Rectal smooth muscle tissue (tissue), 1 donor: ENCODE results near the gene CTDSP2.

Source experiments
- H3K27ac ChIP-seq: one replicate; pipeline ENCODE4 v1.7.0; 2013; ENCODE audit warnings: low read depth, low read length, inconsistent platforms
- H3K27me3 ChIP-seq: one replicate; pipeline ENCODE4 v1.7.0; 2013; ENCODE audit warnings: low read length; ENCODE audit not compliant: control insufficient read depth, insufficient read depth
- H3K36me3 ChIP-seq: one replicate; pipeline ENCODE4 v1.7.0; 2013; ENCODE audit warnings: low read length; ENCODE audit not compliant: control insufficient read depth, insufficient read depth
- H3K4me1 ChIP-seq: one replicate; pipeline ENCODE4 v1.7.0; 2013; ENCODE audit warnings: low read length; ENCODE audit not compliant: control insufficient read depth, insufficient read depth
- H3K4me3 ChIP-seq: one replicate; pipeline ENCODE4 v1.7.0; 2013; ENCODE audit warnings: low read length
- H3K9ac ChIP-seq: one replicate; pipeline ENCODE4 v1.7.0; 2013; ENCODE audit warnings: low read length

CTDSP2 gene

GRCh38 chr12:57874166-57875108 is 27.9 kb upstream of the CTDSP2 start:
- no peaks in the 10 kb centered on the region for H3K27me3 ChIP-seq
- no peak overlapping the region for H3K27ac ChIP-seq
- H3K4me1 ChIP-seq, result peaks cover 13% of the 10 kb centered on the region
- no peaks in the 10 kb centered on the region for H3K36me3 ChIP-seq
- H3K4me3 ChIP-seq, result no peak overlapping the region
- H3K9ac ChIP-seq, result no peak overlapping the region

- H3K4me3 ChIP-seq, result no peak overlapping the region
- no peak overlapping the region for H3K9ac ChIP-seq
- peaks cover 29% of the 10 kb centered on the region for H3K4me1 ChIP-seq
- no peaks in the 10 kb centered on the region for H3K27me3 ChIP-seq
- H3K27ac ChIP-seq, result no peak overlapping the region
- H3K36me3 ChIP-seq, result no peaks in the 10 kb centered on the region
Observed at GRCh38 chr12:57872362-57872761, 25.8 kb upstream of the CTDSP2 start.

DNA sequence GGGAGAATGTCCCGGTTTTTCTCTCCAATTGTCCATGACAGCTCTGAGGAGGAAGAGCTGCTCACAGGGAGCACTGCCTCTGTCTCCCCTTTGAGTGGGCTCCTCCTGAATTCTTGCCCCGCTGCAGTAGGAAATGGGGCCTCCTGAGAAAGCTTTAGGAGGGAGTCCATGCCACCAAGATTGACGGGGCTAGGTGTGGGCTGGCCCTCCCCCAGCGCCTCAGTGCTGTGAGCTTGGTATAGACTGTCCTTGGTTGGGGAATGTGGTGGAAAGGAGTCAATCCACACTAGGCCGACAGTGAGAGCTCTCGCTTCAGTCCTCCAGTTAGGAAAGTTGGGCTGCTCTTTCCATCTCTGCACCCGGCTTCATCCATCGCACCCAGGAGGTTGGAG is 23.4 kb upstream of the CTDSP2 start:
- Histone ChIP-seq H3K27ac (peak overlapping the region; percentile 94), H3K36me3 (no peaks in the 10 kb centered on the region), H3K9ac (no peak overlapping the region), H3K27me3 (no peaks in the 10 kb centered on the region), H3K4me1 (peaks cover 32% of the 10 kb centered on the region), H3K4me3 (no peak overlapping the region)

DNA sequence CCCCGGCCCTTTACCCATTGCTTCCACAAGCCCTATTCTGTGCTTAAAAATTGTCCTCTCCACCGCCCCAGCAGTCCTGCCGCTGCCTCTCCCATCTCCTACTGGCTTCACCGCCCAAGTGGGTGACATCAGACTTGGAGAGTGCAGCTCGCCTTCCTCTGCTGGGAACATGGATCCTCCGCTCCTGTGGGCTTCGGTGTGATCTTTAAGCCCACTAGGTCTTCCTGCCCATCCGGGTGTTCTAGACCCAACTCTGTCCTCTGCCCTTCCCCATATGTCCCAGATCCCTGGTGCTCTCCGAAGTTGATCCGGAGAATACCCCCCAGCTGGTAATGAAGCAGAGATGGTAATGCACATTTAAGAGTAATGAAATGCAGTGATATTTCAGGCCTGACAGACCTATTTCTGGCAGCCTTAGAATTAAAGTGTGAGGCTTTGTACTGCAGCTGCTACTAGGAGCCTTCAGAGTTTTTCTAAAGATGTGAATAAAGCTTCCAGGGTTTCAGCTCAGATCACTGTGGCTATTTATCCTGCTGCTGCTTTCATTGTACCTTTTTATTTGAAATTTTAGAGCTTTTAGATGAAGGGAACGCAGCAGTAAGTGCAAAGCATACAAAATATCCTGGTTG is 22.9 kb upstream of the CTDSP2 start:
- peak overlapping the region; percentile 94 for H3K27ac ChIP-seq
- no peaks in the 10 kb centered on the region for H3K36me3 ChIP-seq
- no peaks in the 10 kb centered on the region for H3K27me3 ChIP-seq
- H3K9ac ChIP-seq, result no peak overlapping the region
- peak overlapping the region; percentile 37 for H3K4me3 ChIP-seq
- peaks cover 30% of the 10 kb centered on the region for H3K4me1 ChIP-seq

DNA sequence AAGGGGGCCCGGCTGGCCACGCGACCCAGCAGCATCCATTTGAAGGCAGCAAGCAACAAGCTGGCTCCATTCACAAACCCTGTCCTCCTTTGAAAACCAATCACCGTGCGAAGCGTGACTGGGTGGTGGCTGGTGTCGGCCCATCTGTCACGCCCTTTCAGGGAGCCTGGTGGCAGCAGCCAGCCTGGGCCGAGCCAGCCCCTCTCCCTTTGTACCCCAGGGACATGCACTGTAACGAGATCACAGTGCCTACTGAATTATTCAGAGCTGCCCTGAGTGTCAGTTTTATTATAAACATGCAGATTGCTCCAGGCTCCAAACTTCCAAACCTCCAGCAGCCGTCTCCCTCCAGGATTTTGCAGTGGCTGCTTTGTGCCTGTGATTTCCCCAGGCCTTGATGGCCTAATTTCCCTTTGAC is 22.3 kb upstream of the CTDSP2 start:
- Histone ChIP-seq H3K4me3 (peak overlapping the region; percentile 37), H3K9ac (no peak overlapping the region), H3K36me3 (no peaks in the 10 kb centered on the region), H3K4me1 (peaks cover 35% of the 10 kb centered on the region), H3K27ac (peak overlapping the region; percentile 94), H3K27me3 (no peaks in the 10 kb centered on the region)

DNA sequence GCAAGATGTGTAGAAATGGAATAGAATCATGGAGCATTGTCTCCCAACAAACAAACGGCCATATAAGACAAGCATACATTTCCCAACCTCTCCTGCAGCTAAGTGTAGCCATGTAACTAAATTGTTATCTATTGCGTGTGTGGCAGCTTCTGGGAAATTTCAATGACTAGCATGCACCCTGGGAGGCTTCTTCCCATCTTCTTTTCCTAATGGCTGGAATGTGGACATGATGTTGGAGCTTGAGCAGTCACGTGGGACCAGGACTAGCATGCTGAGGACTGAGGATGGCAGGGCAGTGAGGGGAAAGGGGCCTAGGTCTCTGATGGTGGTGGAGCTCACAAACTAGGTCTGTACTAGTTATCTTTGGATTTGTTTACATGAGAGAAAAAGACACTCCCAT is 21.7 kb upstream of the CTDSP2 start:
- Histone ChIP-seq H3K4me3 (no peak overlapping the region), H3K36me3 (no peaks in the 10 kb centered on the region), H3K27me3 (no peaks in the 10 kb centered on the region), H3K4me1 (peaks cover 39% of the 10 kb centered on the region), H3K27ac (peak overlapping the region; percentile 94), H3K9ac (no peak overlapping the region)

GRCh38 chr12:57866308-57867019 is 19.9 kb upstream of the CTDSP2 start:
- H3K9ac ChIP-seq, result no peak overlapping the region
- H3K4me1 ChIP-seq, result peaks cover 39% of the 10 kb centered on the region

GRCh38 chr12:57865084-57865751 is 18.7 kb upstream of the CTDSP2 start:
- H3K4me3 ChIP-seq, result peak overlapping the region; percentile 54
- peak overlapping the region; percentile 91 for H3K27ac ChIP-seq
- no peaks in the 10 kb centered on the region for H3K27me3 ChIP-seq
- no peaks in the 10 kb centered on the region for H3K36me3 ChIP-seq
- no peak overlapping the region for H3K9ac ChIP-seq
- H3K4me1 ChIP-seq, result peaks cover 38% of the 10 kb centered on the region

More at GRCh38 chr12:57866308-57867019, 19.9 kb upstream of the CTDSP2 start:
- Histone ChIP-seq H3K4me3 (no peak overlapping the region), H3K27me3 (no peaks in the 10 kb centered on the region), H3K36me3 (no peaks in the 10 kb centered on the region), H3K27ac (peak overlapping the region; percentile 34)

DNA sequence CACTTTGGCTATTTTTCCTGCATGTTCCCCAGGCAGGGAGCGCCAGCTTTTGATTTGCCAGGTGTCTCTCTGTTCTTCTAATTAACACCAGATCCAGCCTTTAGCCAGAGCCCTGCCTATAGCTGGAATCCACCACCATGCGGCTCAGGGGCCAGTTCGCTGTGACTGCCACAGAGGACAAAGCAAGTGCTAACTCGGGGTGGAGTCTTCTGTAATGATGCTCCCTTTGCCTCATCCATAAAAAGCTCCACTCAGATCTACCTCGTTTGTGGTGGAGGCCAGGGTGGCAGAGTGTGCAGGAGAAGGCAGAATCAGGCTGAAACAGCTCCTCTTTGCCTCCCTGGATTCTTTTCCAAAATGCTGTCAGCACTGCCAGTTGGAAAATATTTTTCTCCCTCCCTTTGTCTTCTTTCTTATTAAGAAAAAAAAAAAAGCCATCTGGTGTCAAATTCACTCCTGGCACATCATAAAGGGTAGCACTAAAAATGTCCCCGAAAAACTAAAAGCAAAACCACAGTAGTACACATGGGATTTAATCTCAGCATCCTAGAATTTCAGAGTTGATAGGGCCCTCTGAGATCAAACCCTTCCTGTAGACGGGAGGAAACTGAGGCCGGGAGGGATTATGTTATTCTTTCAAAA is 18.0 kb upstream of the CTDSP2 start:
- H3K27me3 ChIP-seq, result no peaks in the 10 kb centered on the region
- H3K27ac ChIP-seq, result peak overlapping the region; percentile 91
- H3K36me3 ChIP-seq, result no peaks in the 10 kb centered on the region
- peaks cover 31% of the 10 kb centered on the region for H3K4me1 ChIP-seq
- no peak overlapping the region for H3K9ac ChIP-seq
- peak overlapping the region; percentile 54 for H3K4me3 ChIP-seq

GRCh38 chr12:57863676-57864075 is 17.1 kb upstream of the CTDSP2 start:
- Histone ChIP-seq H3K27ac (peak overlapping the region; percentile 91), H3K4me3 (no peak overlapping the region), H3K27me3 (no peaks in the 10 kb centered on the region), H3K4me1 (peaks cover 23% of the 10 kb centered on the region), H3K9ac (no peak overlapping the region), H3K36me3 (no peaks in the 10 kb centered on the region)

DNA sequence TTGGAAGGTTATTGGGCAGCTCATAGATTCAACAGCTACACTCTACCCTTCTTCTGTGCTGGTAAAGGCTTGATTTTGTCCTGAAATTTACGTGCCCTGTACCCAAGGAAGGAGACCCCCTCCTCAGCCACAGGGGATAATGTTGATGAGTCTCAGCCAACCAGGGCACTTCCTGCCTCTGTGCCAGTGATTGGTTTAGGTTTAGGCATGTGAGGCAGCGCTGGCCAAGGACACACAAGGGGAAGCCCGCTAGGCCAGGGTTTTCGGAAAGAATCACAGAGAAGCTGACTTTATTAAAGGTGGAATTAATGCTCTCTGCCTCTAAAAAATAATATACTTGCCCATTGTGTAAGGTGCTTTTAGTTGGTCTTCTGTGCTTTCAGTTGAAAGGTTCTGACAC is 15.4 kb upstream of the CTDSP2 start:
- H3K27ac ChIP-seq, result no peak overlapping the region
- no peak overlapping the region for H3K9ac ChIP-seq
- H3K27me3 ChIP-seq, result no peaks in the 10 kb centered on the region
- H3K4me3 ChIP-seq, result no peak overlapping the region
- no peaks in the 10 kb centered on the region for H3K36me3 ChIP-seq
- H3K4me1 ChIP-seq, result peaks cover 14% of the 10 kb centered on the region
